ENCODE measurements around the gene SP110. TPM values are rescaled to one million over a fixed set of nuclear protein-coding genes. Genes with fewer than 3 reads are reported as not detected.

The SP110 gene
- total RNA-seq, 1 experiment from 2014 or later = 0.75 TPM

DNA sequence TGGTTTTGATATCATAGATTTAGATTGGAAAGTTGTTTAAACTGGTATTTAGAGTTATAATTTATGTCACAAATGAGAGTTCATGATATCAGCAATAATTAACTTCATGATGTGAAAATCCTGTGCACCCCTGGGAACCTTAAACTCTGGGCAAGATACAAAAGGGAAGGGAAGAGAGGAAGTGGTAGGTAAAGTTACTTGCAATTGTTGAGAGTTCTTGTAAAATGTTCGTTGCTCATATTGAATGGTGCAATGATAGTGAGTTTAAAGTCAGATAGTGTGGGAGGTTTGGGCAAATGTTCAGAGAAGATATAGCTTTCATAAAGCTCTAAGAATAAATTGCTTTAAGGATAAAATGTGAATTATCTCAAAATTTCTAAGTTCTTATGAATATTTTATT lies 75.4 kb downstream of the SP110 start:
- no peaks in the 10 kb centered on the region for H3K4me1 Mint-ChIP-seq (ENCODE audit: low read depth, unreplicated experiment)
- no peak for DNase-seq
- H3K9me3 Mint-ChIP-seq (ENCODE audit: unreplicated experiment) = peaks cover 10% of the 10 kb centered on the region
- no peaks in the 10 kb centered on the region for H3K36me3 Mint-ChIP-seq (ENCODE audit: insufficient read depth, unreplicated experiment)
- Histone ChIP-seq H3K27me3 (replicated peaks; ENCODE audit: control insufficient read depth, insufficient read depth, low read length) (no peaks in the 10 kb centered on the region), H3K4me3 (ENCODE audit: low read depth, low read length) (no peak overlapping the region), H3K9me3 (no peaks in the 10 kb centered on the region), H3K36me3 (ENCODE audit: control insufficient read depth, insufficient read depth, low read length) (no peaks in the 10 kb centered on the region), H3K4me1 (no peaks in the 10 kb centered on the region)
- no TSS peak for BruUV-seq (replicated peaks)
- H3K27me3 Mint-ChIP-seq (ENCODE audit: insufficient read depth, unreplicated experiment) = peaks cover 3% of the 10 kb centered on the region
- intact Hi-C loops (cut with micrococcal nuclease; ENCODE audit: unreplicated experiment) = no loop called here
- TF ChIP-seq, protein P1, sequence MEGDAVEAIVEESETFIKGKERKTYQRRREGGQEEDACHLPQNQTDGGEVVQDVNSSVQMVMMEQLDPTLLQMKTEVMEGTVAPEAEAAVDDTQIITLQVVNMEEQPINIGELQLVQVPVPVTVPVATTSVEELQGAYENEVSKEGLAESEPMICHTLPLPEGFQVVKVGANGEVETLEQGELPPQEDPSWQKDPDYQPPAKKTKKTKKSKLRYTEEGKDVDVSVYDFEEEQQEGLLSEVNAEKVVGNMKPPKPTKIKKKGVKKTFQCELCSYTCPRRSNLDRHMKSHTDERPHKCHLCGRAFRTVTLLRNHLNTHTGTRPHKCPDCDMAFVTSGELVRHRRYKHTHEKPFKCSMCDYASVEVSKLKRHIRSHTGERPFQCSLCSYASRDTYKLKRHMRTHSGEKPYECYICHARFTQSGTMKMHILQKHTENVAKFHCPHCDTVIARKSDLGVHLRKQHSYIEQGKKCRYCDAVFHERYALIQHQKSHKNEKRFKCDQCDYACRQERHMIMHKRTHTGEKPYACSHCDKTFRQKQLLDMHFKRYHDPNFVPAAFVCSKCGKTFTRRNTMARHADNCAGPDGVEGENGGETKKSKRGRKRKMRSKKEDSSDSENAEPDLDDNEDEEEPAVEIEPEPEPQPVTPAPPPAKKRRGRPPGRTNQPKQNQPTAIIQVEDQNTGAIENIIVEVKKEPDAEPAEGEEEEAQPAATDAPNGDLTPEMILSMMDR (IDR thresholded peaks at IDR 0.05; ENCODE audit: insufficient read depth in 1 of 2, low read depth in 1 of 2, low read length in 1 of 2, severe bottlenecking in 1 of 2, unreplicated experiment in 1 of 2) = no peak
- no peak overlapping the region for H3K27ac Mint-ChIP-seq (ENCODE audit: unreplicated experiment)
- ChIA-PET POLR2A (no interaction called here), CTCF (no interaction called here)
- H3K4me3 Mint-ChIP-seq (ENCODE audit: unreplicated experiment) = no peak overlapping the region

DNA sequence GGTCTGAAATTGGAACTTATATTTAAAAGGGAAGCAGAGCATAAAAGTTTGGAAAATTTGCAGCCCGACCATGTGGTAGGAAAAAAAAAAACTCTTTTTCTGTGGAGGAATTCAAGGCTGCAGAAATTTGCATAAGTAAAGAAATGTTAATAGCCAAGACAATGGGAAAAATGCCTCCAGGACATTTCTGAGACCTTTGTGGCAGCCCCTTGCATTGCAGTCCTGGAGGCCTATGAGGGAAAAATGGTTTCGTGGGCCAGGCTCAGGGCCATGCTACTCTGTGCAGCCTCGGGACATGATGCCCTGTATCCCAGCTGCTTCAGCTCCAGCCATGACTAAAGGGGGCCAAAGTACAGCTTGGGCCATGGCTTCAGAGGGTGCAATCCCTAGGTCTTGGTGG lies 79.1 kb downstream of the SP110 start:
- no peak overlapping the region for H3K4me3 Mint-ChIP-seq (ENCODE audit: unreplicated experiment)
- CTCF ChIA-PET = no interaction called here

DNA sequence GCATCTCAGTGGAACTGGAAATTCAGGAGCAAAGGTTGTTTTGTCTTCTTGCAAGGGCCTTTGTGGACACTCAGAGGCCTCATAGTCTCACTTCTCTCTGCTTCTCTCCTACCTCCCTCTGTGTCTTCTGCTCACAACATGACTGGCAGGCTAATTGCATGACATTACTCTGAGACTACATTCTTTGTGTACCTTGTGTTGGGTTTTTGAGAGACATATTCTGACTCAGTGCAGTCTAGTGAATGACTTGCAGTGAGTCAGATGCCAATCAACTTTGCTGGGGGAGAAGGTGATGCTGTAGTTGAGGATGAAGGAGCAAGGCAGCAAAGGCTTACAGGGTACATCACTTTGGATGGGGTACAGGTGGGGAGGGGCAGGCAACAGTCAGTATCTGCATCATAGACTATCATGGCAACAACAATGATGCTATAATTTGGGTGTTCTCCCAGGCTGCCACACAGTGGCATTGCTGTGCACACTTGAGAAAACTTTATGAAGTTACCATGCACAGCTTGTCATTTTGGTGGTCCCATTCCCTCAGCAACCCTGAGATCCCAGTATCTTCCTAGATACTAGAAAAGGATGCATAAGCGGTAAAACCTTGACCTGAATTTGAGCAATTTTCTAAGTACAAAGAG lies 81.8 kb downstream of the SP110 start:
- Histone ChIP-seq H3K36me3 (ENCODE audit: control insufficient read depth, insufficient read depth, low read length) (no peaks in the 10 kb centered on the region), H3K27me3 (replicated peaks; ENCODE audit: control insufficient read depth, insufficient read depth, low read length) (no peaks in the 10 kb centered on the region), H3K4me3 (ENCODE audit: low read depth, low read length) (no peak overlapping the region), H3K4me1 (no peaks in the 10 kb centered on the region), H3K9me3 (no peaks in the 10 kb centered on the region)
- POLR2A ChIA-PET = no interaction called here
- intact Hi-C loops (cut with micrococcal nuclease; ENCODE audit: unreplicated experiment) = no loop called here
- Mint-ChIP-seq H3K27ac (ENCODE audit: unreplicated experiment) (no peak overlapping the region), H3K4me1 (ENCODE audit: low read depth, unreplicated experiment) (no peaks in the 10 kb centered on the region), H3K4me3 (ENCODE audit: unreplicated experiment) (no peak overlapping the region), H3K27me3 (ENCODE audit: insufficient read depth, unreplicated experiment) (peaks cover 3% of the 10 kb centered on the region), H3K9me3 (ENCODE audit: unreplicated experiment) (peaks cover 10% of the 10 kb centered on the region), H3K36me3 (ENCODE audit: insufficient read depth, unreplicated experiment) (no peaks in the 10 kb centered on the region)
- CTCF ChIA-PET = no interaction called here
- DNase-seq = no peak
- BruUV-seq (replicated peaks) = no TSS peak
- TF ChIP-seq, protein P1 (IDR thresholded peaks at IDR 0.05; ENCODE audit: insufficient read depth in 1 of 2, low read depth in 1 of 2, low read length in 1 of 2, severe bottlenecking in 1 of 2, unreplicated experiment in 1 of 2) = no peak

More for the DNA sequence above, 79.1 kb downstream of the SP110 start:
- Histone ChIP-seq H3K4me3 (ENCODE audit: low read depth, low read length) (no peak overlapping the region), H3K27me3 (replicated peaks; ENCODE audit: control insufficient read depth, insufficient read depth, low read length) (no peaks in the 10 kb centered on the region), H3K4me1 (no peaks in the 10 kb centered on the region), H3K9me3 (no peaks in the 10 kb centered on the region), H3K36me3 (ENCODE audit: control insufficient read depth, insufficient read depth, low read length) (no peaks in the 10 kb centered on the region)
- Mint-ChIP-seq H3K36me3 (ENCODE audit: insufficient read depth, unreplicated experiment) (no peaks in the 10 kb centered on the region), H3K4me1 (ENCODE audit: low read depth, unreplicated experiment) (no peaks in the 10 kb centered on the region), H3K27me3 (ENCODE audit: insufficient read depth, unreplicated experiment) (peaks cover 3% of the 10 kb centered on the region), H3K9me3 (ENCODE audit: unreplicated experiment) (peaks cover 10% of the 10 kb centered on the region), H3K27ac (ENCODE audit: unreplicated experiment) (no peak overlapping the region)
- BruUV-seq (replicated peaks) = no TSS peak
- TF ChIP-seq, protein P1 (IDR thresholded peaks at IDR 0.05; ENCODE audit: insufficient read depth in 1 of 2, low read depth in 1 of 2, low read length in 1 of 2, severe bottlenecking in 1 of 2, unreplicated experiment in 1 of 2) = no peak
- intact Hi-C loops (cut with micrococcal nuclease; ENCODE audit: unreplicated experiment) = no loop called here
- no peak for DNase-seq
- POLR2A ChIA-PET = no interaction called here

Measured in Caco-2 (cell line).